Pancreas (tissue), 10 donors: ENCODE results near the gene IGDCC3. TPM values are rescaled to one million over a fixed set of nuclear protein-coding genes. Genes with fewer than 3 reads are reported as not detected.
"Not testable (repeated sequence)": the region's sequence is repeated elsewhere in the genome, so short reads cannot be mapped to it uniquely, and the experiment has no call there.

Source experiments
- ATAC-seq, 4 donors: fragments of 200-7000 bp; cut with Tn5 transposase; one replicate each; pipeline versions ENCODE4 v1.8.0 to v1.9.1; 2020; ENCODE audit warnings: mild to moderate bottlenecking in 4 of 4, moderate library complexity in 4 of 4
- DNase-seq, 6 donors: peaks; one replicate each; pipeline ENCODE4 v3.0.0-alpha.2; 2020
- FAIRE-seq: peaks from 2 replicates; lab custom pipeline; 2012; peaks lifted over from hg19 to GRCh38; lab: Jason Lieb, UNC
- H3K27ac ChIP-seq, 4 donors: fragments of 200-600 bp; sonication (generic); 1 replicate in 3 of 4; 2 replicates in 1 of 4; pipeline versions ENCODE4 v1.5.0 to v1.8.0; 2020
- H3K27me3 ChIP-seq, 4 donors: fragments of 200-600 bp; one replicate each; pipeline ENCODE4 v1.8.0; 2021
- H3K36me3 ChIP-seq, 3 donors: fragments of 200-600 bp; sonication (generic) in 1 of 3; one replicate each; pipeline versions ENCODE4 v1.5.0 to v1.8.0; 2020 to 2021
- H3K4me1 ChIP-seq, 3 donors: fragments of 200-600 bp; one replicate each; pipeline ENCODE4 v1.8.0; 2021
- H3K4me3 ChIP-seq, 4 donors: fragments of 200-600 bp; sonication (generic) in 2 of 4; one replicate each; pipeline versions ENCODE4 v1.5.0 to v1.8.0; 2020 to 2021
- H3K9me3 ChIP-seq, 4 donors: fragments of 200-600 bp; one replicate each; pipeline ENCODE4 v1.8.0; 2021
- CTCF ChIP-seq, 4 donors: fragments of 200-600 bp; sonication (generic) in 3 of 4; IDR thresholded peaks; one replicate each; pipeline versions ENCODE4 v1.5.0 to v1.8.0; 2021; ENCODE audit warnings: antibody characterized with exemption in 4 of 4
- WGBS, 2 donors: extraction: QIAGEN DNeasy Blood & Tissue Kit; methylation state at CpG; one replicate each; pipeline ENCODE4 v1.1.7; 2013; 5-methylcytosine and 5-hydroxymethylcytosine counted together
- intact Hi-C, 3 donors: fragments of 100-400 bp; cut with DNase I; formaldehyde crosslinking; loops; one replicate each; pipeline versions ENCODE4 v1.11.1 to v1.14.2; 2022
- polyA plus RNA-seq, 2 donors: library from polyadenylated mRNA; stranded (reverse); fragments of 200-250 nt; gene quantifications; one replicate each; pipeline ENCODE4 v1.2.3, GENCODE V29; 2013
- total RNA-seq, 6 donors: library from RNA; stranded (reverse); fragmentation: NEBNext Ultra II Directional in 4 of 6; extraction: Animal tissue kit (Norgen Biotek cat#: 25700) in 4 of 6; gene quantifications; one replicate each; pipeline versions ENCODE4 v1.2.1 to v1.2.4, GENCODE V29; 2021 to 2023
- donor health status: healthy with polysubstance abuse.
- donor health status: DM: no; HTN: no; CAD: no; lungs with moderate emphysema.
- donor health status: DM: no; HTN: no; CAD: no.
- donor health status: control.
- donor health status: control.
- donor health status: Bipolar disorder and iron deficiency.
- donor health status: DM: yes; HTN: yes; CAD: no.
- donor health status: DM: no; HTN: no; CAD: no.
- donor health status: DM: no; HTN: no; CAD: no.
- donor health status: DM: yes; HTN: yes; CAD: no.

Gene IGDCC3
- total and polyA plus RNA-seq, 8 donors, result 0.32 TPM; not detected in 7

GRCh38 chr15:65354835-65355172 lies 23.0 kb downstream of the IGDCC3 start:
- no peak for DNase-seq
- no peak for ATAC-seq
- no peak for TF ChIP-seq CTCF (IDR thresholded peaks at IDR 0.05)
- Histone ChIP-seq H3K4me3 (no peak overlapping the region), H3K9me3 (no peaks in the 10 kb centered on the region), H3K36me3 (no peaks in the 10 kb centered on the region), H3K27ac (no peak overlapping the region), H3K27me3 (peaks cover 0 to 3% (median 0%) of the 10 kb centered on the region in 4 donors), H3K4me1 (peaks cover 0 to 6% (median 0%) of the 10 kb centered on the region in 3 donors)
- FAIRE-seq, result no peak
- 82 to 84% methylated on average over 8 to 10 of the region's 10 CpGs for WGBS, 2 donors
- intact Hi-C loops, result no loop called here

GRCh38 chr15:65351972-65352371 lies 25.8 kb downstream of the IGDCC3 start:
- FAIRE-seq, H3K36me3 ChIP-seq, H3K27ac ChIP-seq, H3K4me3 ChIP-seq, H3K27me3 ChIP-seq, H3K9me3 ChIP-seq, H3K4me1 ChIP-seq, ATAC-seq, intact Hi-C loops, DNase-seq: not testable (repeated sequence)
- WGBS, 2 donors, result 43 to 57% methylated on average over 1 of the region's 1 CpG

GRCh38 chr15:65349338-65349737 lies 28.5 kb downstream of the IGDCC3 start:
- H3K36me3 ChIP-seq, result no peaks in the 10 kb centered on the region
- H3K4me1 ChIP-seq, result no peaks in the 10 kb centered on the region
- 61 to 75% methylated on average over 8 of the region's 8 CpGs for WGBS, 2 donors
- TF ChIP-seq CTCF (IDR thresholded peaks at IDR 0.05), result no peak
- H3K27me3 ChIP-seq, result no peaks in the 10 kb centered on the region
- H3K4me3 ChIP-seq, result no peak overlapping the region
- no peaks in the 10 kb centered on the region for H3K9me3 ChIP-seq
- H3K27ac ChIP-seq, result no peak overlapping the region
- DNase-seq (no peak), ATAC-seq (no peak), FAIRE-seq (no peak)
- intact Hi-C loops, result no loop called here

- intact Hi-C loops, FAIRE-seq, DNase-seq: not testable (repeated sequence)
Observed at GRCh38 chr15:65347756-65348155, 30.0 kb downstream of the IGDCC3 start.

GRCh38 chr15:65346856-65347598 lies 30.8 kb downstream of the IGDCC3 start:
- no peak for TF ChIP-seq CTCF (IDR thresholded peaks at IDR 0.05)
- no peaks in the 10 kb centered on the region for H3K4me1 ChIP-seq
- H3K9me3 ChIP-seq, result no peaks in the 10 kb centered on the region
- H3K27ac ChIP-seq, result no peak overlapping the region
- intact Hi-C loops, result no loop called here
- ATAC-seq, result no peak
- no peak for DNase-seq
- WGBS, 2 donors, result 64% methylated on average over 6 of the region's 6 CpGs
- no peaks in the 10 kb centered on the region for H3K27me3 ChIP-seq
- FAIRE-seq, result no peak
- H3K4me3 ChIP-seq, result no peak overlapping the region
- H3K36me3 ChIP-seq, result no peaks in the 10 kb centered on the region

More at GRCh38 chr15:65347756-65348155, 30.0 kb downstream of the IGDCC3 start:
- not testable (repeated sequence) for H3K9me3 ChIP-seq, H3K27me3 ChIP-seq, H3K4me1 ChIP-seq, ATAC-seq, H3K4me3 ChIP-seq, H3K36me3 ChIP-seq, H3K27ac ChIP-seq
- WGBS, 2 donors, result 85 to 90% methylated on average over 8 of the region's 8 CpGs

GRCh38 chr15:65344914-65345275 lies 32.9 kb downstream of the IGDCC3 start:
- no peak for TF ChIP-seq CTCF (IDR thresholded peaks at IDR 0.05)
- no peak overlapping the region for H3K4me3 ChIP-seq
- no peak for DNase-seq
- H3K4me1 ChIP-seq, result no peaks in the 10 kb centered on the region
- no peak overlapping the region for H3K27ac ChIP-seq
- H3K9me3 ChIP-seq, result no peaks in the 10 kb centered on the region
- ATAC-seq, result no peak
- WGBS, 2 donors, result 58 to 76% methylated on average over 2 of the region's 2 CpGs
- H3K27me3 ChIP-seq, result no peaks in the 10 kb centered on the region
- no peak for FAIRE-seq
- intact Hi-C loops, result no loop called here
- H3K36me3 ChIP-seq, result no peaks in the 10 kb centered on the region
